GM12878 (cell line): Measurements from ENCODE around the gene PITPNM1. TPM values are rescaled to one million over a fixed set of nuclear protein-coding genes. Genes with fewer than 3 reads are reported as not detected.

Experiments
- ATAC-seq: fragments of 200-7000 bp; cut with Tn5 transposase; 3 replicates; pipeline ENCODE4 v1.9.1; 2020; ENCODE audit warnings: mild to moderate bottlenecking, moderate library complexity
- BruUV-seq: library from RNA; stranded (reverse); fragments of 400-500 nt; replicated peaks from 2 replicates; lab custom pipeline; 2021; lab: Mats Ljungman, UMichigan
- CTCF ChIA-PET: fragments of 300-600 bp; sonication (Branson Sonifier 250); formaldehyde crosslinking; extraction: SDS; loops from one replicate; lab custom pipeline; 2021; ENCODE audit warnings: inconsistent platforms; lab: Yijun Ruan, JAX
- POLR2A ChIA-PET: fragments of 350-600 bp; formaldehyde crosslinking; extraction: SDS; loops from one replicate; lab custom pipeline; 2021; ENCODE audit warnings: inconsistent platforms; lab: Charles Lee
- RAD21 ChIA-PET: fragments of 300-600 bp; sonication (Branson Sonifier 250); formaldehyde crosslinking; loops from one replicate; lab custom pipeline; 2023; ENCODE audit warnings: antibody characterized with exemption; ENCODE audit not compliant: unreplicated experiment; lab: Charles Lee
- SMC1A ChIA-PET: fragments of 300-600 bp; sonication (Branson Sonifier 250); formaldehyde crosslinking; loops from one replicate; lab custom pipeline; 2023; ENCODE audit not compliant: unreplicated experiment, uncharacterized antibody; lab: Charles Lee
- DNase-seq: peaks from one replicate; pipeline ENCODE4 v3.0.0-alpha.2; 2011; ENCODE audit warnings: low read depth, low spot score
- FAIRE-seq: peaks from 3 replicates; lab custom pipeline; 2011; peaks lifted over from hg19 to GRCh38; lab: Jason Lieb, UNC
- H2AFZ ChIP-seq: 2 replicates; pipeline ENCODE4 v1.6.0; 2011; ENCODE audit warnings: low read depth, low read length, control low read depth; ENCODE audit not compliant: control insufficient read depth
- H3K27ac ChIP-seq: 2 replicates; pipeline ENCODE4 v1.5.1; 2011; ENCODE audit warnings: control low read depth; ENCODE audit not compliant: control insufficient read depth, insufficient read depth
- H3K27me3 ChIP-seq, 2 experiments: replicated peaks in 1 of 2; 2 replicates each; pipeline versions ENCODE4 v1.6.0 to v1.6.1; 2011; ENCODE audit warnings: low read length in 1 of 2; ENCODE audit not compliant: control insufficient read depth in 2 of 2, insufficient read depth in 2 of 2
- H3K36me3 ChIP-seq, 2 experiments: 2 replicates each; pipeline ENCODE4 v1.5.1; 2011; ENCODE audit warnings: low read length in 1 of 2; ENCODE audit not compliant: control insufficient read depth in 2 of 2, insufficient read depth in 2 of 2
- H3K4me1 ChIP-seq: 2 replicates; pipeline ENCODE4 v1.6.1; 2011; ENCODE audit warnings: mild to moderate bottlenecking, low read length, moderate library complexity, mixed read lengths; ENCODE audit not compliant: control insufficient read depth, insufficient read depth
- H3K4me2 ChIP-seq: 2 replicates; pipeline ENCODE4 v1.6.0; 2011; ENCODE audit warnings: control low read depth; ENCODE audit not compliant: control insufficient read depth, insufficient read depth
- H3K4me3 ChIP-seq: fragments of 200-600 bp; sonication (generic); 2 replicates; pipeline ENCODE4 v1.5.1; 2016
- H3K79me2 ChIP-seq: 2 replicates; pipeline ENCODE4 v1.6.0; 2011; ENCODE audit warnings: low read length; ENCODE audit not compliant: control insufficient read depth, insufficient read depth
- H3K9ac ChIP-seq: 2 replicates; pipeline ENCODE4 v1.8.0; 2011; ENCODE audit warnings: low read length, control low read depth, mixed read lengths; ENCODE audit not compliant: control insufficient read depth, insufficient read depth
- H3K9me3 ChIP-seq: replicated peaks from 3 replicates; pipeline ENCODE4 v1.5.1; 2011; ENCODE audit warnings: mild to moderate bottlenecking, low read length; ENCODE audit not compliant: control insufficient read depth, insufficient read depth
- H4K20me1 ChIP-seq: 2 replicates; pipeline ENCODE4 v1.6.0; 2011; ENCODE audit not compliant: control insufficient read depth, insufficient read depth
- CHD4 ChIP-seq: fragments of 200-600 bp; sonication (generic); IDR thresholded peaks from 2 replicates; pipeline ENCODE4 v1.6.1; 2016; ENCODE audit warnings: mild to moderate bottlenecking
- KLF5 ChIP-seq: fragments of 450-650 bp; IDR thresholded peaks from 2 replicates; pipeline ENCODE4 v1.6.1; 2014; ENCODE audit warnings: mild to moderate bottlenecking; ENCODE audit not compliant: partially characterized antibody
- NR2F1 ChIP-seq: fragments of 450-650 bp; conservative IDR thresholded peaks from 2 replicates; pipeline ENCODE4 v1.6.1; 2017; ENCODE audit warnings: mild to moderate bottlenecking
- WGBS: methylation state at CpG from one replicate; pipeline ENCODE4 v1.1.6; 2016; ENCODE audit warnings: low lambda C conversion rate; ENCODE audit not compliant: insufficient replicate concordance, insufficient coverage; ENCODE audit errors: missing lambda C conversion rate; 5-methylcytosine and 5-hydroxymethylcytosine counted together
- in situ Hi-C: fragments of 300-500 bp; cut with MboI; formaldehyde crosslinking; loops from 9 replicates; pipeline ENCODE4 v1.14.3; 2018; ENCODE audit warnings: mixed read lengths
- intact Hi-C: fragments of 100-400 bp; cut with micrococcal nuclease; formaldehyde crosslinking; loops from one replicate; pipeline ENCODE4 v1.14.2; 2022; ENCODE audit not compliant: unreplicated experiment
- polyA plus RNA-seq, 11 experiments: library from polyadenylated mRNA; depleted of rRNA in 4 of 11; unstranded in 6 of 11; stranded (reverse) in 5 of 11; fragments of >200 nt; fragmentation: Nextera tagmentation in 4 of 11; fragmentation: Illumina TruSeq in 1 of 11; extraction: Ambion mirVana in 4 of 11; extraction: Trizol in 1 of 11; gene quantifications; 1 replicate in 1 of 11; 2 replicates in 10 of 11; pipeline versions ENCODE4 v1.2.1 to v1.2.3, GENCODE V29; 2011 to 2016; ENCODE audit warnings: inconsistent platforms in 2 of 11, missing spikeins in 2 of 11, low read depth in 1 of 11
- total RNA-seq, 4 experiments: library from RNA; depleted of rRNA in 3 of 4; stranded (reverse); fragments of >200 nt in 3 of 4; fragmentation: Illumina TruSeq in 1 of 4; extraction: Trizol in 1 of 4; gene quantifications; 2 replicates each; pipeline versions ENCODE4 v1.2.1 to v1.2.3, GENCODE V29; 2013 to 2021
- TF ChIP-seq, protein P1 (sequence below): fragments of 450-650 bp; formaldehyde crosslinking; IDR thresholded peaks from 2 replicates; pipeline ENCODE4 v1.4.0; 2022; ENCODE audit warnings: mild to moderate bottlenecking, moderate library complexity

The PITPNM1 gene
- total and polyA plus RNA-seq, 10 of the 15 experiments (the other 5 are each of a cell fraction or from before 2014, with no cell fraction given): 0.11 to 56.8 (median 16.5) TPM

DNA sequence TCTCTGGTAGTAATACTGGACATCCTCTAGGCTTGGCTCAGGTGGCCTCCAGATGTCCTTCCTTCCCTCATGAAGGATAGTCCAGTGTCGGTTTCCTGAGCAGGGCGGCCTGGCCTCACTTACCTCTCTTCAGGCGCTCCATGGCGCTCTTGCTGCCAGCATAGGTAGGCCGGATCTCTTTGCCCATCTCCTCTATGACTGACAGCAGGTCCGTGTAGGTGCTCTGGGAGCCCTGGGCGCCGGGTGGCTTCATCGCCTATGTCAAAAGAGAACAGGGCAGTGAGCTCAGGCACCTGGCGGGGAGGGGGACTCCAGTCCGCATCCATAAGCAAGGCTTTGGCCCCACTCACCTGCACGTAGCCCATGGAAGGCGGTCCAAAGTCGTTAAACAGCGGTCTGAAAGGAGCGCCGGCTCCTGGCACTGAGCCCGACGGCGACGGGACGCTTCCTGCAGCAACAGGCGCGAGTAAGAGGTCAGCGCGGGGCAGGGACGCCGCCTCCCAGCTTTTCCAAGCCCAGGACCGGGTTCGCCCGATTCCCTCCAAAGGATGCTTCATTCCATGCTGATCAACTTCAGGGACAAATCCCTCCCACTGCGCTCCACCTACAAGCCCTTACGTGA, 2.2 kb upstream of the PITPNM1 start:
- Histone ChIP-seq H3K79me2 (peaks cover 32% of the 10 kb centered on the region), H3K4me1 (peaks cover 27% of the 10 kb centered on the region), H4K20me1 (no peaks in the 10 kb centered on the region), H3K4me2 (peak overlapping the region; percentile 99), H3K27me3 (no peaks in the 10 kb centered on the region; a peak in 1 of 4 replicates), H3K4me3 (peak overlapping the region; percentile 82), H2AFZ (peak overlapping the region; percentile 90), H3K27ac (peak overlapping the region; percentile 74), H3K36me3 (no peaks in the 10 kb centered on the region; a peak in 1 of 4 replicates), H3K9ac (peak overlapping the region; percentile 60), H3K9me3 (no peaks in the 10 kb centered on the region)
- POLR2A ChIA-PET: interaction anchor here (1.2 kb wide), 1 partner anchor 70 kb away, joined by 4 read pairs; the partner anchor contains the start of gene PTPRCAP
- 7% methylated on average over 33 of the region's 33 CpGs for WGBS
- TF ChIP-seq CHD4: no peak
- TF ChIP-seq, protein P1, sequence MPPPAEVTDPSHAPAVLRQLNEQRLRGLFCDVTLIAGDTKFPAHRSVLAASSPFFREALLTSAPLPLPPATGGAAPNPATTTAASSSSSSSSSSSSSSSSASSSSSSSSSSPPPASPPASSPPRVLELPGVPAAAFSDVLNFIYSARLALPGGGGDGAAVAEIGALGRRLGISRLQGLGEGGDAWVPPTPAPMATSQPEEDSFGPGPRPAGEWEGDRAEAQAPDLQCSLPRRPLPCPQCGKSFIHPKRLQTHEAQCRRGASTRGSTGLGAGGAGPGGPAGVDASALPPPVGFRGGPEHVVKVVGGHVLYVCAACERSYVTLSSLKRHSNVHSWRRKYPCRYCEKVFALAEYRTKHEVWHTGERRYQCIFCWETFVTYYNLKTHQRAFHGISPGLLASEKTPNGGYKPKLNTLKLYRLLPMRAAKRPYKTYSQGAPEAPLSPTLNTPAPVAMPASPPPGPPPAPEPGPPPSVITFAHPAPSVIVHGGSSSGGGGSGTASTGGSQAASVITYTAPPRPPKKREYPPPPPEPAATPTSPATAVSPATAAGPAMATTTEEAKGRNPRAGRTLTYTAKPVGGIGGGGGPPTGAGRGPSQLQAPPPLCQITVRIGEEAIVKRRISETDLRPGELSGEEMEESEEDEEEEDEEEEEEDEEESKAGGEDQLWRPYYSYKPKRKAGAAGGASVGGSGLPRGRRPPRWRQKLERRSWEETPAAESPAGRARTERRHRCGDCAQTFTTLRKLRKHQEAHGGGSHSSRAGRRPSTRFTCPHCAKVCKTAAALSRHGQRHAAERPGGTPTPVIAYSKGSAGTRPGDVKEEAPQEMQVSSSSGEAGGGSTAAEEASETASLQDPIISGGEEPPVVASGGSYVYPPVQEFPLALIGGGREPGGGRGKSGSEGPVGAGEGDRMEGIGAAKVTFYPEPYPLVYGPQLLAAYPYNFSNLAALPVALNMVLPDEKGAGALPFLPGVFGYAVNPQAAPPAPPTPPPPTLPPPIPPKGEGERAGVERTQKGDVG (CRISPR knock-in tag): peak; percentile 25; the same call in 1 of the 2 replicates
- no peak for TF ChIP-seq KLF5
- TF ChIP-seq NR2F1: 0 out of 2 replicates have a peak, but pooled peaks have one; percentile 4
- ATAC-seq (no peak), DNase-seq (no peak), FAIRE-seq (no peak)
- intact Hi-C loops (loop anchor here (2.0 to 5.0 kb wide), 5 partner anchors 21 to 151 kb away; partner anchors contain the start of gene PTPRCAP), in situ Hi-C loops (no loop called here)
- SMC1A ChIA-PET: interaction anchor here (0.8 to 4.3 kb wide), 2 partner anchors 21 to 106 kb away, joined by 4 to 23 read pairs; partner anchors contain the start of gene PPP1CA
- BruUV-seq: no TSS peak
- CTCF ChIA-PET: interaction anchor here (0.5 to 1.5 kb wide), 5 partner anchors 70 to 123 kb away, joined by 3 to 7 read pairs (median 3); partner anchors contain the start of genes PPP1CA, PTPRCAP and RAD9A
- RAD21 ChIA-PET: interaction anchor here (1.1 to 1.2 kb wide), 5 partner anchors 39 to 152 kb away, joined by 3 to 5 read pairs (median 4); partner anchors contain the start of genes PPP1CA, RAD9A and TBC1D10C
